HG02981 (cell line): ENCODE data around the gene CPNE6.

Experiments
- ATAC-seq: cut with Tn5 transposase; IDR thresholded peaks from one replicate; pipeline ENCODE4 v1.9.1; 2021; ENCODE audit warnings: mild to moderate bottlenecking, moderate library complexity; ENCODE audit not compliant: unreplicated experiment

The CPNE6 gene

GRCh38 chr14:24084440-24084839, 13.1 kb downstream of the CPNE6 start:
- ATAC-seq, result no peak

- no peak for ATAC-seq
These were observed 13.9 kb downstream of the CPNE6 start for GRCh38 chr14:24085215-24085614.

- no peak for ATAC-seq
These were observed 15.0 kb downstream of the CPNE6 start for GRCh38 chr14:24086193-24086955.

GRCh38 chr14:24087004-24087403, 15.6 kb downstream of the CPNE6 start:
- no peak for ATAC-seq

GRCh38 chr14:24088095-24088494, 16.7 kb downstream of the CPNE6 start:
- no peak for ATAC-seq

GRCh38 chr14:24089890-24090289, 18.5 kb downstream of the CPNE6 start:
- no peak for ATAC-seq

- no peak for ATAC-seq
These were observed 20.7 kb downstream of the CPNE6 start for GRCh38 chr14:24092110-24092504.

- ATAC-seq, result no peak
These were observed 21.3 kb downstream of the CPNE6 start for GRCh38 chr14:24092505-24093206.

- ATAC-seq, result no peak
These were observed 22.0 kb downstream of the CPNE6 start for GRCh38 chr14:24093207-24093900.

GRCh38 chr14:24093901-24094840, 22.8 kb downstream of the CPNE6 start, which contains the start of gene PCK2:
Gene PCK2 (plus strand): TSS chr14:24094311. CDS start chr14:24094406, 95 bp downstream.
- peak; percentile 52 for ATAC-seq

- ATAC-seq, result no peak
These were observed 23.5 kb downstream of the CPNE6 start for GRCh38 chr14:24094841-24095270.

GRCh38 chr14:24095271-24096068, 24.1 kb downstream of the CPNE6 start:
- ATAC-seq, result peak; percentile 63

- no peak for ATAC-seq
These were observed 25.3 kb downstream of the CPNE6 start for GRCh38 chr14:24096545-24097181.

- no peak for ATAC-seq
These were observed 27.0 kb downstream of the CPNE6 start for GRCh38 chr14:24098229-24098926.

GRCh38 chr14:24098927-24099813, 27.8 kb downstream of the CPNE6 start:
- ATAC-seq, result no peak

- no peak for ATAC-seq
These were observed 29.0 kb downstream of the CPNE6 start for GRCh38 chr14:24100197-24100981.

- no peak for ATAC-seq
These were observed 29.7 kb downstream of the CPNE6 start for GRCh38 chr14:24100982-24101494.
